Erythroblast (primary cell): Measurements from ENCODE around the gene AKAP1.

Experiments
- DNase-seq, 2 experiments: peaks; one replicate each; lab custom pipeline; 2025; lab: John Stamatoyannopoulos, UW
- GATA1 ChIP-seq: IDR thresholded peaks from 2 replicates; pipeline ENCODE4 v1.6.1; 2011; ENCODE audit warnings: low read depth, mild to moderate bottlenecking, control low read depth, low read length, moderate library complexity
- POLR2A ChIP-seq: IDR thresholded peaks from 2 replicates; pipeline ENCODE4 v1.6.1; 2011; ENCODE audit warnings: mild to moderate bottlenecking, low read length

The AKAP1 gene

GRCh38 chr17:57106107-57106835 lies 21.2 kb downstream of the AKAP1 start:
- TF ChIP-seq GATA1 (no peak), POLR2A (no peak)
- DNase-seq: peak in 1 of 2 experiments; percentile 9

GRCh38 chr17:57106836-57107497 lies 21.9 kb downstream of the AKAP1 start:
- no peak for DNase-seq
- no peak for TF ChIP-seq GATA1
- no peak for TF ChIP-seq POLR2A

- TF ChIP-seq POLR2A (no peak), GATA1 (no peak)
- no peak for DNase-seq
These were observed 22.6 kb downstream of the AKAP1 start for GRCh38 chr17:57107498-57108101.

GRCh38 chr17:57108671-57109392 lies 23.8 kb downstream of the AKAP1 start:
- TF ChIP-seq POLR2A: no peak

GRCh38 chr17:57109393-57110151 lies 24.5 kb downstream of the AKAP1 start:
- DNase-seq: no peak
- TF ChIP-seq GATA1 (no peak), POLR2A (no peak)

More at GRCh38 chr17:57108671-57109392, 23.8 kb downstream of the AKAP1 start:
- DNase-seq: peak in 1 of 2 experiments; percentile 17

GRCh38 chr17:57110152-57110542 lies 25.1 kb downstream of the AKAP1 start:
- no peak for TF ChIP-seq GATA1
- TF ChIP-seq POLR2A: no peak
- no peak for DNase-seq

- no peak for TF ChIP-seq POLR2A
- no peak for TF ChIP-seq GATA1
- DNase-seq: no peak
These were observed 25.7 kb downstream of the AKAP1 start for GRCh38 chr17:57110579-57111325.

GRCh38 chr17:57111386-57111785 lies 26.3 kb downstream of the AKAP1 start:
- TF ChIP-seq POLR2A (no peak), GATA1 (no peak)
- DNase-seq: no peak

GRCh38 chr17:57113011-57113410 lies 28.0 kb downstream of the AKAP1 start:
- TF ChIP-seq POLR2A (no peak), GATA1 (no peak)
- no peak for DNase-seq

GRCh38 chr17:57113656-57114055 lies 28.6 kb downstream of the AKAP1 start:
- DNase-seq: no peak
- TF ChIP-seq POLR2A (no peak), GATA1 (no peak)

- TF ChIP-seq POLR2A (no peak), GATA1 (no peak)
- peak; percentile 51 to 74 for DNase-seq
These were observed 29.1 kb downstream of the AKAP1 start for GRCh38 chr17:57114085-57114673.

- no peak for TF ChIP-seq GATA1
- no peak for TF ChIP-seq POLR2A
- DNase-seq: no peak
These were observed 30.3 kb downstream of the AKAP1 start for GRCh38 chr17:57115377-57115776.
